ENCODE data around the gene SLC17A1.

GRCh38 chr6:25834950-25835349 is 3.1 kb upstream of the SLC17A1 start:
- no peak for TF ChIP-seq POLR2A (IDR thresholded peaks at IDR 0.05)
- no peak for TF ChIP-seq CTCF (IDR thresholded peaks at IDR 0.05)

Data from tibial nerve (tissue), 3 donors.